ENCODE results near the gene GAA.
"Not testable (repeated sequence)": the region's sequence is repeated elsewhere in the genome, so short reads cannot be mapped to it uniquely, and the experiment has no call there.

GAA gene

DNA sequence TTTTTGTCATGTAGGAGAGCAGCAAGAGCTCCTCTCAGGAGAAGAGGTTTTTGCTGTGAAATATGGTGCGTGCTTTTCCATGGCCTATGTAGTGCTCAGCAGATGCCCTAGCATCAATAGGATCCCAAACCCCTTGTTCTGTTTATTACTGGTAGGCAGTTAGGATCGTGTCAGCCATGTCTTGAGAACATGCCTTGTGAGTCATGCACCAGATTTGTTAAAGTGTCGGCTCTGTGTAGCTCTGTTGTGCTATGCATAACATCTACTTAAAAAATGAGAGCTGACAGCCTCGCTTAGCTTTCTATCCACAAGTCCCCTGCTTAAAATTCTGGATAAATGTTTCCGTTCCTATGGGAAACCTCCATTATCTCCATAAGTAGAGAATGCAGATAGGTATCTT is 50.0 kb downstream of the GAA start:
- no peak for DNase-seq

DNA sequence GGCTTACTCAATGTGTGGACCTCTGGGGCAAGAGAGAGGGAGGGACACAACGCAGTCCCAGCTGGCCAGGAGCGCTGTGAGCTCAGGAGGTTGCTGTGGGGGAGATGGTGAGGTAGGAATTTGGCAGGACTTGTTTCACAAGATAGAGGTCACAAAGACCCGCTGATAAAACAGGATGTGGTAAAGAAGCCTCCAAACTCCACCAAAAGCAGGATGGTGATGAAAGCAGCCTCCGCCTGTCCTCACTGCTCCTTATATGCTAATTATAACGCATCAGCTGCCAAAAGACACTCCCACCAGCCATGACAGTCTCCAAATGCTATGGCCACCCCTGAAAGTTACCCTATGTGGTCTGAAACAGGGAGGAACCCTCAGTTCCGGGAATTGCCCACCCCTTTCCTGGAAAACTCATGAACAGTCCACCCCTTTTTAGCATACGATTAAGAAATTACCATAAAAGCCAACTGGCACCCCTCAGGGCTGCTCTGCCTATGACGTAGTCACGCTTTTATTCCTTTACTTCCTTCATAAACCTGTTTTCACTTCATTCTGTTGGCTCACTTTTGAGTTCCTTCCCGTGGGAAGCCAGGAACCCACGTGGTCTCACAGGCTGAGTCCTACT is 50.8 kb downstream of the GAA start:
- DNase-seq, result no peak

DNA sequence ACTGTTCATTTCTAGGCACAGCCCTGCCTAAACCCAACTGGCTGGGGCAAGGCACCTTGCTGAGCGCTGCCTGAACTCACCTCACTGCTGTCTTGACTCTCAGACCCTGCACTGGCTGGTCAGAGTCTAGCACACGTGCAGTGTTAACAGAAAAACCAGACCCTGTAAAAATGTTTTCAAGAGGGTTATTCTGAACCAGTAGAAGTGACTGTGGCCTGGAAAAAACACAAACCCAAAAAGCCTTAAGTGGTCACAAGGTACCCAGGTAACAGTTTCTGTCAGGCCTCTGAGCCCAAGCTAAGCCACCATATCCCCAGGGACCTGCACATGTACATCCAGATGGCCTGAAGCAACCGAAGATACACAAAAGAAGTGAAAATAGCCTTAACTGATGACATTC is 51.6 kb downstream of the GAA start:
- DNase-seq, result no peak

DNA sequence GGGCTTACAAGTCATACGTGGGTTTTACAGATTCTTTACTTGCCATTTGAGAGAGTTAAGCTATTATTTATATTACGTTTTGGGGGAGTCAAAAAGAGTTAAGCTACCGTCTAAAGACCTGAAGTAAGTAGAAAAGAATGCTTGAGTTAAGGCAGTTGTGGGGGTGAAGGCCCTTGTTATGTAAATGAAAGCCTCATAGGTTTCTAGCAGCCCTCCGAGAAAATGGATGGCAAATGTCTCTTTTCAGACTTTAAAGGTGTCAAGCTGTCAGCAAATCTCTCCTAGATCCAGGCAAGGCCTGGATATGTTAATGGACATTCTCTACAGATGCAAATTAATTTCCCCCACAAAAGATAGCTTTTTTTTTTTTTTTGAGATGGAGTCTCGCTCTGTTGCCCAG is 52.8 kb downstream of the GAA start:
- no peak for DNase-seq

DNA sequence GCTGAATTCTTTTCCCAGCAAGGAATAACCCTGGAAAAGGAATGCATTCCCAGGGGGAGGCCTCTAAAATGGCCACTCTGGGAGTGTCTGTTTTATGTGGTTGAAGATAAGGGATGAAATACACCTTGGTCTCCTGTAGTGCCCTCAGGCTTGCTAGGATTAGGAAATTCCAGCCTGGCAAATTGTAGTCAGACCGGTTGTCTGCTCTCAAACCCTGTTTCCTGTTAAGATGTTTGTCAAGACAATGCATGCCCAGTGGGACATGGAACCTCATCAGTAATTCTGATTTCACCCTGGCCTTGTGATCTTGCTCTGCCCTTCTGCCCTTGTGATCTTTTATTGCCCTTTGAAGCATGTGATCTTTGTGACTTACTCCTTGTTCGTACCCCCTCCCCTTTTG is 54.2 kb downstream of the GAA start:
- not testable (repeated sequence) for DNase-seq

DNA sequence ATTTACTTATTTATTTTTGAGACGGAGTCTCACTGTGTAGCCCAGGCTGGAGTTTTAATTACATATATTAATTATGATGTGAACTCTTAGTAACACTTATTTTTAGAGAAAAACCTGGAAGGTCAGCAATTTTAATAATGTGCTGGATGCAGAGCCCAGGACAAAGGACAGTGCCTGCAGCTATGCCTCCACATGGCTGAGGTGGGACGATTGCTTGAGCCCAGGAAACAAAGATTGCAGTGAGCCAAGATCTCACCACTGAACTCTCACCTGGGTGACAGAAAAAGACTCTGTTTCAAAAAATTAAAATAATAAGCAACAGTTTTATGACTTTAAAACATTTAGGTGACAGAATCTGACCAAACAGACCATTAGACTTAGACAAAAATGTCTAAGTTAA is 57.5 kb downstream of the GAA start:
- DNase-seq, result no peak

DNA sequence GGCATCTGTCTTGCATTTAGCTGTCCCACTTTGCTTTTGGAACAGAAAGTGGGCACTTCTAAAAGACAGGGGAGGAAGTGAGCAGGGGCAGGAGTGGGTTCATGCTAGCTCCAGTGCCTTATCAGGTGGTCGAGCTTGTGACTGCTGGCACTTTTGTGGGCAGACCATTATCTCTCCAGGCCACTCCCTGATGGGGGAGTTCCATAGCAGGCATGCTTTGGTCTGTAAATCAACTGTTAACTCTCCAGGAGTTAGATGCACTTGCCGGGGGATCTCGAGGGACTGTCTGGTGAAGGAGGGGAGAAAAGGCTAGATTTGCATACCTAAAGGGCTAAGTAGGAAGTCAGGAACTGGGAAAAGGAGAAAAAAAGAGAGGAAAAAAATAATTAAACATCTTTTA is 59.2 kb downstream of the GAA start:
- no peak for DNase-seq

DNA sequence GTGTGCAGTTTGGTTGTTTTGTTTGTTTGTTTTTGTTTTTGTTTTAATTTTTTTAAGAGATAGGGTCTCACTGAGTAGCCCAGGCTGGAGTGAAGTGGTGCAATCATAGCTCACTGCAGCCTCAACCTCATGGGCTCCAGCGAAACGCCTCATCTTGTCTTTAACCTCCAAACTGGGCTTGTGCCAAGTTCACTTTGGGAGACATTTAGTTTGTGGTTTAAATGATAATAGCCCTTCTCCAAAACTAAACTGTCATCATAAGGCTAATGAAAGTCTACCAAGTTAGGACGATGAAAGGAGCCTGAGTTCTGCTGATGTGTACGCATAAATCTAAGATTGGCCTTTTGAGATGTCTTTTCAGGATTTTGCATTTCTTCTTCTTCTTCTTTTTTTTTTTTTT is 62.0 kb downstream of the GAA start:
- DNase-seq, result no peak

DNA sequence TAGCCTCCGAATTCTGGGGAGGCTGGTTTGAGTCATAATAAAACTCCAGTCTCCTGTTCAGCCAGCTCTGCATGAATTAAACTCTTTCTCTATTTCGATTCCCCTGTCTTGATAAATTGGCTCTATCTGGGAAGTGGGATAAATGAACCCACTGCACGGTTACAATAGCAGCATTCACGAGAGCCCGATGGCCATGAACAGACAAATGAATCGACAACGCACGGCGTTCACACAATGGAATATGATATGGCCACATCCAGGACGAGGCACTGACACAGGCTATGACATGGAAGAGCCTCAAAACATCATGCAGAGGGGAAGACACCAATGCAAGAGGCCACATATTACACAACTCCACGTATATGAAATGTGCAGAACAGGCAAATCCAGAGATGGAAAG is 62.8 kb downstream of the GAA start:
- no peak for DNase-seq

DNA sequence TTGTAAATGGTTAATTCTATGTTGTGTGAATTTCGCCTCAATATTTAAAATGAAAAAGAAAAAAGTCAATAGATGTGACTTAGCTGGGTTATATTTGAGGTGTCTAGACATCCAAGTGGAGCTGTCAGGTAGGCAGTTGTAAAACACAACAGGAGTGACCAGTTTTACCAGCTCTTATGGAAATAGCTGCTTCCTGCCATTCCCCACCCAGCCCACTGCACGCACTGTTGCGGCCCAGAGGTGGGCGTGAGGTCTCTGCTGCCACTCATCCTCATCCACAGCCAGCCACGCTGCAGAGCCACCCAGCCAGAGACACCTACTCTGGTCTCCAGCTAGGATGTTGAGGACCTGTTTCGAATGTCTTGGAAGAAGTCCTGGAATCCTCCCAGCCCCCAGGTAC is 65.1 kb downstream of the GAA start:
- no peak for DNase-seq

DNA sequence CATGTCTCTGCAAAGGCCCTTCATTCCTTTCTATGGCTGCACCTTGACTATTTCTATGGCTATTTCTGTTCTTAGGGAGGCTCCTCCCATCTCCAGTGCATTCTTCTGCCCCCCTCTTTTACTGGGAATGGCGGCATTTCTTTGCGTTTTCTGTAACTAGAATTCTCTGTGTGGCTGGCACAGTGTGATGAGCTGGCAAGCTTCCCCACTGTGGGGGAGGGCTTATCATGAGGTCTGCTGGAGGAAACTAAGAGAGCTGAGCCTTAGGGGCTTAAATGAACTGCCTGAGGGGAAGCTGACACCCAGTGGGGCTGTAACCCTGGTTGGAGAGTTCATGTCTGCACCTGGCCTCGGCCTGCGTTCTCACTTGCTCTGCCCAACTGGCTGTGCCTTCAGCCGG is 67.0 kb downstream of the GAA start:
- DNase-seq, result no peak

DNA sequence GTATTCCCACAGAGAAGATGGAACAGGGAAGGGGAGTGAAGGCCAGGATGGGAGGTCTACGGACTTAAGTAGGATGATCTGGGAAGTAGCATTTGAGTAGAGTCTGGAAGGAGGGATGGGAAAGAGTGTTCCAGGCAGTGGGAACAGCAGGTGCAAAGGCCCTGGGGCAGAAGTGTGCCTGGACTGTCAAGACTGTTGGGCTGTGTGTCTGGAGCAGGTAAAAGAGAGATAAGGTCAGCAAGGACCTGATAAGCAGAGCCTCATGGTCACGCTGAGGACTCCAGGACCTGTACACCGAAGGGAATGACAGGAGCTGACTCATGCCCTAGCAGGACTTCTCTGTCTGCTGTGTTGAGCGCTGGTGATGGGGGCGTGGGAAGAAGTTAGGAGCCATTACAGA is 67.7 kb downstream of the GAA start:
- no peak for DNase-seq

All from NCI-H2029 (cell line).